ENCODE measurements around the gene ZNF420. TPM values are rescaled to one million over a fixed set of nuclear protein-coding genes. Genes with fewer than 3 reads are reported as not detected.

Gene ZNF420
- total RNA-seq = 5.6 and 6.3 TPM in 2 replicates

GRCh38 chr19:37077934-37078716 is at the start of gene ZNF420:
TSS of gene ZNF420 (plus strand) at chr19:37078433. CDS start at chr19:37089119, 10,686 bp downstream.

GRCh38 chr19:37172368-37173366 is 94.4 kb downstream of the ZNF420 start, which contains the start of gene ZNF585A:
TSS of gene ZNF585A (minus strand) at chr19:37172695. CDS start at chr19:37169910, 2,785 bp downstream.

Other genes with a start within 250 kb of the ZNF420 start
- gene ZNF790, start 240.0 kb upstream of the ZNF420 start, total RNA-seq = 6.7 and 7.7 TPM in 2 replicates
- 4.3 and 6.2 TPM in 2 replicates for gene ZNF345, start 227.6 kb upstream of the ZNF420 start, total RNA-seq
- 3.1 and 4.7 TPM in 2 replicates for gene ZNF829, start 162.1 kb upstream of the ZNF420 start, total RNA-seq
- 9.4 and 14.1 TPM in 2 replicates for gene ZNF568, start 162.1 kb upstream of the ZNF420 start, total RNA-seq
- gene ZNF585A, start 94.3 kb downstream of the ZNF420 start, total RNA-seq = 6.3 and 9.4 TPM in 2 replicates
- 24.1 and 32.6 TPM in 2 replicates for gene ZNF585B, start 132.1 kb downstream of the ZNF420 start, total RNA-seq
- 4.3 and 8.2 TPM in 2 replicates for gene ZNF383, start 139.8 kb downstream of the ZNF420 start, total RNA-seq

Data from placental epithelial cell (primary cell).